ENCODE results near the gene TSC22D3.
"Not testable (repeated sequence)": the region's sequence is repeated elsewhere in the genome, so short reads cannot be mapped to it uniquely, and the experiment has no call there.

TSC22D3 gene

DNA sequence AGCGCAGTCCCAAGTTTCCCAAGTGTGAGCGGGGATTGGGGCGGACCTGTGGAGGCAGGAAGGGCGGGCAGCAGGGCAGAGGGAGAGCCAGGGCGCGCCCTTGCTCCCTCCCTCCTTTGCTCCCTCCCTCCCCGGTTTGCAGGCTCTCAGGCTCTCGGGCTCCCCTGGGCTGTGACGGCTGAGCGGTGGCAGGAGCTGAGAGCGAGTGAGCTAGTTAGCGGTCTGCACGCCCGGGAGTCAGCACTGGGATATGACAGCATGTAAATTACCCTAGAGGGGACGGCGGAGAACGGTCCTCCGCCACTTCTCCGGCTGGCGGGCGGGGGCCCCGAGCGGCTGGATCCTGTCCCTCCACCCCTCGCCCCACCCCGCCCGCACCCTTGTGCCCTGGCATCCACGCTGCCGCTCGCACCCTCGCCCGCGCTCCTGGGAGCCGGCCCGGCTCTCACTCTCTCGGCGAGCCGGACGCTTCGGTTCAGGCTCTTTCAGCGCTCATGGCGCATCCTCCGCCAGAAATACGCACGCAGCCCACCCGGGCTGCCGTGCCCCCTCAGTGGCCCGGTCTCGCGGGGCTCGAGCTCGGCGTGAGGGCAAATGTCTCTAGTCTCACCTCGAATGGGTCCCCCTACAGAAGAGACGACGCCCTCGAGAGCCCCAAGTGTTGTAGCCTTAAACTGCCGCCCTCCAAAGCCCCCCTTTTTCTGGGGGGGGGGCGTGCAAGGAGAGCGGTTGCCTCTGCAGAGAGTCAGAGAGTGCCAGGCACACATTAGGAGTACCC lies at the start of gene TSC22D3:
Gene TSC22D3, minus strand, starts transcription at position 54 of the 778 bp plus-strand sequence. CDS start 368 bp downstream, outside the sequence.
- peak; percentile 5 for DNase-seq

DNA sequence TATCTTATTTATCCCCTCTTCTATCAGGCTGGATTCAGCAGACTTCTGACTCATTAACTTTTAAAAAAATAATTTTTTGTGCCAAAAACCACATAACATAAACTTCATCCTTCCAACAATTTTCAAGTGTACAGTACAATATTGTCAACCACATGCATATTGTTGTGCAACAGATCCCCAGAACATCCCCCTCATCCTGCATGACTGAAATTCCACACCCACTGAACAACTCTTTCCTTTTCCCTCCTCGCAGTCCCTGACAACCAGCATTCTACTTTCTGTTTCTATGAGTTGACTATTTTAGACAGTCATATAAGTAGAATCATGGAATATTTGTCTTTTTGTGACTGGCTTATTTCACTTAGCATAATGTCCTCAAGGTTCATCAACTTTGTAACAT lies 47.9 kb upstream of the TSC22D3 start:
- DNase-seq: no peak

DNA sequence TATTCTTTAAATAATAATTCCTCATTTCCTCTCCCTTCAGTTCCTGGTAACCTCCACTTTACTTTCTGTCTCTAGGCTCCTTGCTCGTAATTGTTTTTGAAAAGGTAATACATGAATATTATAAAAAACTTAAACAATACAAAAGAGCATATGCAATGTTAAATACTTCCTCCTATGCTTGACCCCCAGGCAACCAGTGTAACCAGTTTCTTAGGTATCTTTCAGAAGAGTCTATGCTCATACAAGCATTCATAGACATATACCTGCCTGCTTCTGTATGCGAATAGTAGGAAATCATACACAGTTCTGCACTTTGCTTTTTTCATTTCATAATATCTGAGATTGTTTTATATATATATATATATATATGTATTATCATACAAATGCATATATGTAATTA lies 47.5 kb upstream of the TSC22D3 start:
- no peak for DNase-seq

DNA sequence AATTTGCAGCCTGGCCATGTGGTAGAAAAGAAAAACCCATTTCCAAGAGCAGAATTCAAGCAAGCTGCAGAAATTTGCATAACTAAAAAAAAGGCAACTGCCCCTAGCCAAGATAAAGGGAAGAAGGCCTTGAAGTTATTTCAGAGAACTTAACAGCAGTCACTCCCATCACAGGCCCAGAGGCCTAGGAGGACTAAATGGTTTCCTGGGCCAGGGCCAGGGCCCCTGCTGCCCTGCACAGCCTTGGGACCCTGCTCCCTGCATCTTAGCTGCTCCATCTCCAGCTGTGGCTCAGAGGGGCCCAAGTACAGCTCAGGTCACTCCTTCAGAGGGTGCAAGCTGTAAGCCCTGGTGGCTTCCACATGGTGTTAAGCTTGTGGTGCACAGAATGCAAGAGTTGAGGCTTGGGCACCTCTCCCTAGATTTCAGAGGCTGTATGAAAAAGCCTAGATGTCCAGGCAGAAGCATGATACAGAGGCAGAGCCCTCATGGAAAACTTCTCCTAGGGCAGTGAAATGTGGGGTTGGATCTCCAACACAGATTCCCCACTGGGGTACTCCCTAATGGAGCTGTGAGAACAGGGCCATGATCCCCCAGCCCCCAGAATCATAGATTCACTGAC lies 43.4 kb upstream of the TSC22D3 start:
- DNase-seq: no peak

DNA sequence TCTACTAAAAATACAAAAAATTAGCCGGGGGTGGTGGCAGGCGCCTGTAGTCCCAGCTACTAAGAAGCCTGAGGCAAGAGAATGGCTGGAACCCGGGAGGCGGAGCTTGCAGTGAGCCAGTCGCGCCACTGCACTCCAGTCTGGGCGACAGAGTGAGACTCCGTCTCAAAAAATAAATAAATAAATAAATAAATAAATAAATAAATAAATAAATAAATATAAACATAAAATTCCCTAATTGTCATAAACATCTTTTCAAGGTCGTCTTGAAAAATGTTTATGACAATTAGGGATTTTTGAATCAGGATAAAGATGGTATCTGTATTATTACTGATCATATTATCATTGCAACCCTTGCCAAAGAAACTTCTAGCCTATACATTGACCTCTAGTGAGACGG lies 34.5 kb upstream of the TSC22D3 start:
- not testable (repeated sequence) for DNase-seq

DNA sequence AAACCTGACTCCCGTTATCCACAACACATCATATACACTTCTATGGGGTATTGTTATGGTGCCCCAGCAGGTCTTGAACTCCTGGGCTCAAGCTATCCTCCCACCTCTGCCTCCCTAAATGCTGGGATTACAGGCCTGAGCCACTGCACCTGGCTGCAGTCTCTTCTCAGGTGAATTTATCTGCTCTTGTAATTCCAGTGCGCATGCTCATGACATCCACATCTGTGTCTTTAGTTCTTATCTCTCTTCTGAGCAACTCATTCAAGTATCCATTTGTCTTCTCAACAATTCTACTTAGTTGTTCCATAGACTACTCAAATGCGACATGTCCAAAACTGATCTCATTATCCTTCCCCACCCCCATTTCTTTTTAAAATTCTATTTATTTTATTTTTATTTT lies 29.6 kb upstream of the TSC22D3 start:
- DNase-seq: no peak

DNA sequence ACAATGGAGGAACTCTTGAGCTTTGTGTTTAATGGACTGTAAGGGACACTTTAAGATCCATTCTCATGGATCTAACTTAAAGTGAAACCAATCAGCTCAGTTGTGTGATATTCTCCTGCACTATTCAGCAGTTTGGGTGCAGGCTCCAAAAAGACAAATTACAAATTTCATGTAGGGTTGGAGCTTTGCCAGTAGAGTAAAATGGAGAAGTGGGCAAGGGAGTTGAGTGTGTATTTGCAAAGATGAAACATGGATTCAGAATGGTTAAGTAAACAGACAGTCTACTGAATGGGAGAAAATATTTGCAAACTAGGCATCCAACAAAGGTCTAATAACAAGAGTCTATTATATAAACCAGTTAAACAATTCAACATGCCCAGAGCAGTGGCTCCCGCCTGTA lies 28.8 kb upstream of the TSC22D3 start:
- no peak for DNase-seq

DNA sequence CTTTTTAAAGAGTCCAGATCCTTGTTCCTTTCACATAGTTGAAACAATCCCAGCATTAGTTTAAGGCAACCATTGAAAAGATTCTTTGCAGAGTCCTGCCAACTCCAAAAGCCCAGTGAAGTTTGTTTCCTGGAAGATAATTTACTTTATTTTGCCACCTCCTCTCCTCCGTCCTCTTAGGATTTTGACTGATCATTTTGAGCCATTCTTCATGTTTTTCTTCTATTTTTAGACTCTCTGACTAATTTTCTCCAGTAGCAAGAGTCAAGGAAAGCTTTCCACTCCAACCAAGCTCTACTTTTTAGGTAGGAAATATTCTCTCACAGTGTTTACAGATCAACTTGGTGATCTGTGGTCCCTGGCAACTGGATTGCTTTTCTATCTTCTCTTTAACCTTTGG lies 12.2 kb upstream of the TSC22D3 start:
- DNase-seq: no peak

DNA sequence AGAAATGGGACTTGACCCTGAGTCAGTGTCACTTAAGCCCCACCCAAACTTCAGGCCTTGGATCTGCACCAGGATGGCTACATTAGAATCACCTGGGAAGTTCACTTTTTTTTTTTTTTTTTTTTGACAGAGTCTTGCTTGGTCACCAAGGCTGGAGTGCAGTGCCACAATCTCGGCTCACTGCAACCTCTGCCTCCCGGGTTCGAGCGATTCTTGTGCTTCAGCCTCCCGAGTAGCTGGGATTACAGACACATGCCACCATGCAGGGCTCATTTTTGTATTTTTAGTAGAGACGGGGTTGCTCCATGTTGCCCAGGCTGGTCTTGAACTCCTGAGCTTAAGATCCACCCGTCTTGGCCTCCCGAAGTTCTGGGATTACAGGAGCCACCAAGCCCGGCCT lies 4.9 kb upstream of the TSC22D3 start:
- no peak for DNase-seq

DNA sequence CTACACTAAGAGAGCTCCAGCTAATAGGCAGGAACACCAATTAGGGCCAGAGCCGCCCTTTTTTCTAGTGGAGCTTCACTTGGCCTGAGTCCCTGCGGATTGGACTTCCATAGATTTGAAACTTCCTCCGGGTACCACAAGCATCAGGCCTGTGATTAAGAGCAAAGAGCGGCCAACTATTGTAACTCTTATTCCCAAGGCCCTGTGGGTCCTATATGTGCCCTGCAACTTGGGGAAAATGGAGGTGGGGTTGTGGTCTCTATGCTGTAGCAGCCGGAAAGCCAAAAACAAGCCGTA lies 1.9 kb upstream of the TSC22D3 start, which contains the start of gene NCBP2L:
Gene NCBP2L, plus strand, starts transcription at position 198 of the 297 bp plus-strand sequence. CDS start 16,488 bp downstream, outside the sequence.
- DNase-seq: no peak

DNA sequence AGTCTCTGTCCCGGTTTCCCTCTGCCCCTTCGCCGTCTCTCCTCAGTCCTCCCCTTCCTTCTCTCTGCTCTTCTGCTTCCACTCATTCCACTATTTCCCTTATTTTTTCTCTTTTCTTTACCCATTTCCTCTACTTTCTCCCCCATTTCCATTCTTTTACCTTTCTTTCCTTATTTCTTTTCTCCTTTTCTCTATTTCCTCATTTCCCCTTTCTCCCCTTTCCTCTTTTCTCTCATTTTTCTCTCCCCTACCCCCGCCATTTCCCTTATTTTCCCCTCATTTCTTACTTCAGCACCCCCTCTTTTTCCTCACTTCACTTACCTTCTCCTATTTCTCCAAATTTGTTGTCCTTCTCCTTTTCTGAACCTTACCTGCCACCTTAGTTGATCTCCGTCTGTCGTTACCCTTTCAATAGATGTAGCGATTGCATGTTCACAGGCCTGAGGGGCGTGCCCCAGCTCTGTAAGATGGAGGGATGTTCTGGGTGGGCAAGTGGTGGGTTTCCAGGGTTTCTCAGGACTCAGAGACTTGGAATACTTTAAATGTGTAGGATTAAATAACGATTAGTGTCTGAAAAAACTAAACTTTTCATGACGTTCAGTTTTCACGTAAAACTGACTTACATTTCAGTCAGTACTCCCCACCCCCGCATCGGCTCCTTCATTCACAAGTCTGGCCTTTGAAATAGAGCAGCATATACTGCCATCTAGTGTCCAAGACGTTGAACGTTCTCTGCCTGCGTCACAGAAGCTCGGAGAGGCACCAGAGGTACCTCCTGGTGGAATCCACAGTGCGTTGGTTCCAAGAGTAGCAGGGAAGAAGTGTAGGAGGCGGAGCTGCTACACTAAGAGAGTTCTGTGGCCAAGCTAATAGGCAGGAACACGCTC lies 1.3 kb upstream of the TSC22D3 start:
- peak; percentile 47 for DNase-seq

DNA sequence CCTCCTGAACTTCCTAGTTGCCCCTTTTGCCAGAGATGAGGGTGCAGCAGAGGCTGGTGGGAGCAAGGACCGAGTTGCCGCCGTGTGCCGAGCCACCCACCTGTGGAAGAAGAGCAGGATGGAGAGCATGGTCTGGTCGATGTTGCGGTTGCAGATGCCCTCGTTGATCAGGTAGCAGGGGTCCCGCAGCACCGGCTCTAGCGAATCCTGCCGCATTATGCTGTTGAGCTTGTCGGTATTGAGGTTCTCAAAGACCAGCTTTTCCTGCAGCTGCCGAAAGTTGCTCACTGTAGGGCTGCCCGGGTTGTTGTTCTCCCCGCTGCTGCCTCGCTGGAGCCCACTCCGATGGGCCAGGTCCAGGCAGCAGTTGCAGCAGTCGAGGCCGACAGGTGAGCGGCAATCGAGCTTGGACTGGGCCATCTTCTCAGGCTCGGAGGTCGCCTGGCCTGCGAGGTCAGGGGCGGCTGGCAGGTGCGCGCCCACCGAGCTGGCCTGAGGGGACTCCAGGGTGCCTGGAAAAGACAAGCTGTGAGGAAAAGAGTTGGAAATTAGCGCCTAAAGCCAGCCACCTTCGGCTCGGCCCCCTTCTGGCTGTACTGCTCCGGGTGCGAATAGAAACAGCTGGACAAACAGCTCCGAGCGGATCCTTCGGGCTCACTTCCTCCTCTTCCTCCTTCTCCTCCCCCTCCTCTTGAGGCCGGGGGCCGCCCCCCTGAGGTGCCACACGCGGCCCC lies 420 bp downstream of the TSC22D3 start:
- DNase-seq: no peak

DNA sequence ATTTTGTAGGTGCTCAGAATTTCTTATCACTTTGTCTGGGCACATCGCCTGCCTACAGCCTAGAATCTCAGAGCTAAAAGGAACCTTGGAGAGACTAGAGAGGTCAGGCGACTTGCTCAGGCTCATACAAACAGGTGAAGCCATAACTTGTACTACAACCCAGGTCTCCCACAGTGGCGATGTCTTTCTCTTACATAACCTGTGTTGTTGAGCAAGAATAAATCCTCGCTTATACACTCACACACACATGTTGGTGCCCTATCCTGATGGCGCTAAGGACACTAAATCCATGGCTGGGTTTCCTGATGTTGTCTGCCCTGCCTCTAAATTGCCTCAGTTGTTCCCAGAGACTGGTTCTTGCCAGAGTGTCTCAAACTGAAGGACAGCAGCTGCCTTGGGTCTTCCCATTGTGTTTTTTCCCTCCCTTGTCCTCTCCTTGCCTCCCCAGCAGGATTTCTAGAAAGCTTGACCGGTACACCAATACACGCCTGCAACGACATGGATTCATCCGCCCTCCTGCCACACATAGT lies 1.6 kb downstream of the TSC22D3 start:
- no peak for DNase-seq

DNA sequence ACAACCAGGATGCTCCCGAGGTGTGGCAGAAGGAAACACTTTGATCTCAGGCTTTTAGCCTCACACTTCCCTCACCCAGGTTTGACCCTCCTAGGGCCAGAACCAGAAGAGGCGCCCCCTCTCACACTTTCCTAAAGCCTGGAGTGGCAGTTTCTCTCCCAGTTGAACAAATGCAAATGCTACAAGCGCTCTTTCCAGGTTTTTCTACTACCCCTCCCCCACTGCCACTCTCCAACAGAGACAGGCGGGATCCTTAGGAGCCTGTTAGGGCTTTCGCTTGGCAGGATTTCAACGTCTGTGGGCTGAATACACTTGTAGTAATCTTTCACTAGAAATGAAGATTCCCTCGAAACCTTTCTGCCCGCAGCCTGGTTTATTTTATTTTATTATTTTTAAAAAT lies 2.4 kb downstream of the TSC22D3 start:
- no peak for DNase-seq

DNA sequence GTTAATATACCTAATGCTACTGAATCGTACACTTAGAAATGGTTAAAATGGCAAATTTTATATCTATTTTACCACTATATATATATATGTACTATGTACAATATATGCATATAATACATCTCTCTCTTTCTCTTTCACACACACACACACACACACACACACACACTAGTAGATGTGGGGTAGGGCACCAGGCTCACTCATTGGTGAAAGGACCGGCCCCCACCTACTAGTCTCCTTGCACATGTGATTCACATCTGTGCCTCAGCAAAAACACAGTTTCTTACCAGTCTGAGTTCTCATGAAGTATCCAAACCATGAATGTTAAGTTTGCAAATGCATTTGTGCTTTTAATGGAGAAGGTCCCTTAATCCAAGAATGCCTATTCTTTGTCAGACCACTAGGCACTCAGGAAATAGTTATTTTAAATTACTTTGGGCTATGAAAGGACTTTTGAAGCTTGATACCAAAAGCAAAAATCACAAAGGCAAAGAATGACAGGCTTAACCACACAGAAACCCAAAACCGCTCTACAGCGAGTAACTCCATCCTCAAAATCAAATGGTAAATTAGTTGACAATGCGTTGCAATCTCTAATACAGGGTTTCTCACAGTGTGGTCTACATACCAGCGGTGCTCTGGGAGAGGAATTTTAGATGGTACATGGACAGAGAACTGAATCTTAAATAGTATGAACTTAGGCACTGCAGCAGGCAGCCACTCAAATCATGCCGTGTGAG lies 5.8 kb downstream of the TSC22D3 start:
- no peak for DNase-seq

DNA sequence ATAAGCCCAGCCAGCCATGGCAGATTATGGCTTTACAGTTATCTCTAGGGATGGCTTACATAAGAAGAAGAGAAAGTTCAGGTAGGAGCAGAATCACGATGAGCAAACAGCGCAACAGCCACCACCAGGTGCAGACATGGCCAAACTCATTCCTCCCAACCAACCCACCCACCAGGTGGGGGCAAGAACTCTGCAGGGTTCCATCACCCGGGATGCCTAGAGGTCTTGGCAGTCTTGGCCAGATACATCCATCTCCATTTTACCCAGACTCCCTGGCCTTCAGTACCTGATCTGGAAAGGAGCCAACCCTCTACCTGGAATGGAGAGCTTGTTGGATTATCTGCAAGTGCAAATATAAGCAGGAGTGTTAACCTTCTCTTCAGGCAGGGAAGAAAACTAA lies 7.5 kb downstream of the TSC22D3 start:
- DNase-seq: no peak

DNA sequence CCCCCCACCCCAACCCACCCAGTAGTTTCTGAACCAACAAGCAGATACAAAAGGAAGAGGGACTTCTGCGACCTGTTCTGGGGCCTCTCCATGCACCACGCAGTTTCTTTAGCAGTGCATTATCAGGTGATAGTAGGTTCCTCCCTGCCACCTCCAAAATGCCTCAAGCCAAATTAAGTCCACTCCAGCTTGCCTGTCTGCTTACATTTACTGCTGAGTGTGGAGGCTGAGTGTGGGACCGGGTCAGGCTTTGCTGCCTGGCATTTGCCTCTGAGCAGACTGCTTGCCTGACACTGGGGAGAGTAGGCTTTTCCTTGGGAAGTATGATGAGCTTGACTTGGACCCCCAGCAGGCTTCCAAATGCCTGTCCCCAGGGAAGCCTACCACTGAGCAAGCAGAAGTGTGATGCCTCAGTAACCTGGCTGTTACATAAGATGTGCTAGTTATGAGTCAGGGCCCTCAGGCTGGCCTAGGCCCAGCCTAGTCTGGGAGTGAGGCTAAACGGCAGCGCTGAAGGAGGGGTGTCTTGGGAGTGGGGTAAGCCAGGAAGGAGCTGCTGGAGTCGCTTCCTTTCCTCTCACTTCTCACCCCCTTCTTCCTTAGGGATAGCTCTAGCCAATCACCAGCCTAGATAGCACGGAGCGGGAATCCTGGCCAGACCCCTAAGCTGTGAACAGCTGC lies 9.0 kb downstream of the TSC22D3 start:
- peak; percentile 44 for DNase-seq

DNA sequence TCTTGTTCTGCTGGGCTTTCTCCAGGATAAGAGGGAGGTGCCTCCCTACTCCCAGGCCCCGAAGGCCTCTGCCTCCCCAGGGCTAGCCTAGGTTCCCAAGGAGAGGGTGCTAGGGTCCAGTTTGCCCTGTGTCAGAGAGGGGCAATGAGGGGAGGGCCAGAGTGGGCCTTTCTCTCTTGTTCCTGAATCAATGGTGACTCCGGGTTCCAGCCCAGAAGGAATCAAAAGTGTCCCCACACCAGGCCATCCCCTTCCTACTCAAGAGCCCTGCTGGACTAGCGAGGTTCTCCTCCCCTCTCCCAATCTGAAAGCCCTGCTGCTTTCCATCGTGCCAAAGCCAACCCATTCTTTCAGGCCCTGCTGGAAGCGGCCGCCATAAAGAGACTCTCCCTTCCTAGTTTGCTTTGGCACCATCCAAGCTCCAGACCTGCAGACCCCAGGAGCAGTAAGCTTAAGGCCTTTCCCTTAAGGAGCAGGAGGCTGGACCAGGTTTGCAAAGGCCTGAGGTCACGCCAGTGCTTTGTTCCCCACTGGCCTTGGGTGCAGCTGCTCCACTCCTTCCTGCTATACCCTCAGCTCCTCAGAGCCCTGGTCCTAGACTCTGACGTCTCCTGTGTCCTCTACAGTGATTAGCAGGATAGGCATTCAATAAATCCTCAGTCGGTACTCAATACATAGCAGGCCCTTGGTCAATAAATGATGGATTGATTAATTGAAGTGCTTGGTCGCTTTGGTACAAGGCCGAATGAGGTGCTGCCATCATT lies 10.6 kb downstream of the TSC22D3 start:
- no peak for DNase-seq

DNA sequence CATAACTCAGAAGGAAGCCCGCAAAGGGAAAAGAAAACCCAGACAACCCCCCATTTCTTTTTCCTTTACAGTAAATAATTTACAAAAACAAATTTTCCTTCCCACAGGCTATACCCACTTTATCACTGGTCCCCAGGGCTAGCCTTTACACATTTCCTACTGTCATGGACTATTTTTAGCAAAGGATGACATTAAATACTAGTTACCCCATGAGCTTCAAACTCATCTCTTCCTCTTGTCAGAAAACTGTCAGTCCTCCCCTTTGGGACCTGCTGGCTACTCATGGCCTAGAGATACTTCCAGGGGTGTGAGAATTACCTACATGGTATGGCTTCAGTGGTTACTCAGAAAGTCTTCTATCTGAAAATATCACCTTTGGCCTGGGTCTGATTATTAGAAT lies 11.9 kb downstream of the TSC22D3 start:
- no peak for DNase-seq

DNA sequence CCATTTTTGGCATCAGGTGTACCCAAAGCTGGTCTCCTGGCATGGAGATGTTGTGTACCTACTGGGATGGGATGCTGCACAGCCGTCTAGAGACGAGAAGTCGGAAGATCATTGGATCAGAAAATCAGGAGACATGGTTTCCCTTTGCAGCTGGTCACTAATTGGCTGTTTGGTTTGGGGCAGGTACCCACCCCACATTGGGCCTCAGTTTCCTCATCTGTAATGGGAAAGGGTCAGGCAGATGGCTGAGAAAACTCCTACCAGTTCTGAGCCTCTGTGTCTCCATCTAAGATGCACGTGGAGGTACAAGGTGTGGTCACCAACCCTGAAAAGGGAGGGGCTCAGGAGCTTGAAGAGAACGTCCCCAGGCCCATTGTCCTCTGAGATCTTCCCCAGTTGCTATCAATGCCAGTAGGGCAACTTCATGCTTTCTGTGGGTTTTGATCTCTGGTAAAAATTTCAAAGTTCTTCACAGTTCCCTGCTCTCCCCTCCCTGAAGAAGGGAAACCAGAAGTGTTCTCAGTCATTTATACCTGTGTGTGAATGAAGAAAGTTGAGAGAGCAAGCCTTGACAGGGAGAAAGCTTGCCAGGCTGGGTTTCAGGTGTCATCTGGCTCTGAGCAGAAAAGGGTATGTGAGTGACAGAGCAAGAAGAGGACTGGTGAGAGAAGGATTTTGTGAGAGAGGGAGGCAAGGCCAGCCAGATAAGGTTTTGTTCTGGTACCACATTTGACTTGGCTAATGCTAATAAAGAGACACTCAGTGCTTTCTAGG lies 15.1 kb downstream of the TSC22D3 start:
- no peak for DNase-seq

All from T1000 (cell line).